GM18951 (cell line): ENCODE results near the gene CAMK2D.

Experiments
- POLR2A ChIP-seq: IDR thresholded peaks from 4 replicates; pipeline ENCODE4 v1.6.1; 2011; ENCODE audit warnings: mild to moderate bottlenecking; ENCODE audit not compliant: insufficient read length, insufficient read depth; ENCODE audit errors: extremely low read depth
- in situ Hi-C: fragments of 300-500 bp; cut with MboI; formaldehyde crosslinking; loops from one replicate; pipeline ENCODE4 v1.12.0; 2022; ENCODE audit warnings: low sequenced_read_pairs, mixed read lengths, inconsistent platforms; ENCODE audit not compliant: unreplicated experiment

CAMK2D gene

DNA sequence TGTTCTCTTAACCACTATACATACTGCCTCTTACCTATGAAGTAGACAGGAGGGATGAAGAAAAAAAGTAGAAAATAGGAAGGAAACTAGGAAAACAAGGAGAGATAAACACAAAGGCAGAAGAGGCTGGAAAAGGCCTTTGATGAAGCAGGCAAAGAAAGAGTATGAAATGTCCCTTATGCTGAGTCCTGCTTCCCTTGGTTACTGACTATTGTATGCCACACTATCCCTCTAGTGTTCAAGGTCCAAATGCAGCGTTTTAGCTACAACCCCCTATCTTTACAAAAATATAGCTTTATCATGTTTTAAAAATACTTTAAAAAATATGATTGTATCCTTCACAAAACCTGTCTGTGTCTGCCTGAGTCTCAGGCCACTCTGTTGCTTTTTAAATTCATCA is 233.1 kb downstream of the CAMK2D start:
- no peak for TF ChIP-seq POLR2A
- in situ Hi-C loops, result no loop called here

- no peak for TF ChIP-seq POLR2A
- in situ Hi-C loops, result no loop called here
These were observed 236.0 kb downstream of the CAMK2D start for GRCh38 chr4:113525521-113525920.

DNA sequence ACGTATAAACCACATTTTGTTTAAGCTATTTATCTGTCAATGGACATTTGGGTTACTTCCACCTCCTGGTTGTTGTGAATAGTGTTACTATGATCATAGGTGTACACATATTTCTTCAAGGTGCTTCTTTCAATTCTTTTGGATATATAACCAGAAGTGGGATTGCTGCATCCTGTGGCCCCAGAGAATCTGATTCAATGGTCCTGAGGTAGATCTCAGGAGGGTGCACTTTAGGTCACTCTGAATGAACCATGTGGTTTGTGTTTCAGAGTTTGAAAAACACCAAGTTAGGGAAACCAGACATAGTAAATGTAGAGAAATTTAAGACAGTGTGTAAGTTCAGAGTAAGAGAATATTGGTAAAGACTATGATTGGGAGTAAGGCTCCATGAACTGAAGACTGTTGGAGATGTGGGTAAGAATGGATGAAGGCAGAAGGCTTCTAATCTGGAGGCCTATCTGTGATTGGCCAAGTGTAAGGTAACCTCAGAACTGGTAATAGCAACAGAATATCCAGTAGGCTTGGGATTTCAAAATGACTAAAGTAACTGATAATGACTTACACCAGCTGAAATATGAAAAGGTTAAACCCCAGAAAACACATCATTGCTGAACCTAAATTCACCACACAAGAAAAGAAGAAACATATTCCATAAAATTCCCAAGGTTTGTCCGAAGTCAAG is 236.9 kb downstream of the CAMK2D start:
- in situ Hi-C loops, result no loop called here
- TF ChIP-seq POLR2A, result no peak

GRCh38 chr4:113524096-113524495 is 237.4 kb downstream of the CAMK2D start:
- in situ Hi-C loops, result no loop called here
- no peak for TF ChIP-seq POLR2A

GRCh38 chr4:113522433-113522832 is 239.1 kb downstream of the CAMK2D start:
- in situ Hi-C loops, result no loop called here
- TF ChIP-seq POLR2A, result no peak

- no peak for TF ChIP-seq POLR2A
- in situ Hi-C loops, result no loop called here
These were observed 248.2 kb downstream of the CAMK2D start for GRCh38 chr4:113513382-113513781.

GRCh38 chr4:113512880-113513279 is 248.7 kb downstream of the CAMK2D start:
- in situ Hi-C loops, result no loop called here
- TF ChIP-seq POLR2A, result no peak

DNA sequence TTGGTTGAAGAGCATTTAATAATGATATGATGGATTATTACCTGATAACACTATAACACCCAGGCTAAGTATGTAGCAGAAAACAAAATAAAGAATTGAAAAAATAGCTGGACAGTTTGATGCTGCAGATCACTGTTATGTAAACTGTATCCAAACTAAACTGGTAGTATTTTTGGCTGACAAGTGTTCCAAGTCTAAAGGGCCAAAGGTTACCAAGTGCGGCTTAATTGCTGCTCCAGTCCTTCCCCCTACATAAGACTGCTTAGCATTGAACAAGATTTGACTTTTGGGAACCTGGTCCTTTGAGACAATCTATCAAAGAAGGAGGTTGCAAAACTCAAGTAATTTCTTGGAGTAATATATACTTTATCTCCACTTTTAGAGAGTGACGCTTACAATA is 249.6 kb downstream of the CAMK2D start:
- in situ Hi-C loops, result no loop called here
- TF ChIP-seq POLR2A, result no peak

DNA sequence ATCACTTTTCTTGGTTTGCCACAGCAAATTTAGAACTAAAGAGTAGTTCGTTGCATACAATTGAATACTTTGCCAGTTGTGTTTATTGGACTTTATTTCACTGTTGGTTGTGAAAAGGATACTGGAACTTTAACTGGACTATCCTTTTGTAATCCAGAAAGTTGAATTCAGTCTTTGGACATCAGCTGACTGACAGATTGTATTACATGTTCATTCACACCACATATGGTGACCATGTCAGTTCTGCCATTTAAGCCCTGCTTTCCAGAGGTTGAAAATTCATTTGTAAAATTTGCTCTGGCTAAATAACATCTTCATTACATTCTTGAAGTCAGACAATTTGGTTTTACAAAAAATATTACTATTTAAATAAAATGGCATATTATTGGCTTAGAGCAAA is 251.7 kb downstream of the CAMK2D start:
- no peak for TF ChIP-seq POLR2A
- in situ Hi-C loops, result no loop called here

DNA sequence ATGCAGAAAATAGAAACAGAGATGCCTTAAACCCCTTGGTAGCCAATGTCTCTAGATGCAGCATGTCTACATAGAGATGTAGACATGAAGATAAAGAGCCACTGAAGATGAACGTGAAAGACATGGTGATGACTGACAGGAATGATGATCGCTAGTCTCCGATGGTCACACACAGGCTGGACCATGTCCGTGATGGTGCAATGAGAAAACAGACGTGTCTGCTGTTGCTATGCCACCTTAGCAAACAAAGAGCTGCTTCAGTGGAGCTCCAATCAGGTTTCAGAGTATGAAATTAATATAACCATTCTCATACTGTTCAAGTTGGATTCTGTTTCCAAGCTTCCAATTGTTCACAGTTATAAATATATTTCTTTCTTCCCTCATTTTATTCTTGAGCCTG is 256.5 kb downstream of the CAMK2D start:
- in situ Hi-C loops, result no loop called here
- no peak for TF ChIP-seq POLR2A

DNA sequence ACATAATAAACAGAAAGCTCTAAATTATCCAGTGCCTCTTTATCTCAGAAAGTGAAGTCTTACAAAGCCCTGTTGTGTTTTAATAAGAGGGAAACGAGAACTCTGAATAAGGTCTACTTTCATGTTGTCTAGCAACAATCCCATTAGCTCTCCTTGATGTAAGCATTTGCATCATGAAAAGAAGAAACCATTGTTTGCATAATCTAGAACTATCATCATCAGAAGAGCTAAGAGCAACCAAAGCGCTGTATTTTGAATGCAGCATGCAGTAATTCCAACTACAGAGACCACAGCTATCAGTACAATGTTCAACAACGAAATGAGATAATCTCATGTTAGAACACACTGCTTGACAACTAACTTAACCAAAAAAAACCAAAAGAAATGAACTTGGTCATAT is 257.1 kb downstream of the CAMK2D start:
- in situ Hi-C loops, result no loop called here

GRCh38 chr4:113503691-113504090 is 257.8 kb downstream of the CAMK2D start:
- TF ChIP-seq POLR2A, result no peak
- in situ Hi-C loops, result no loop called here

More for the DNA sequence above, 257.1 kb downstream of the CAMK2D start:
- no peak for TF ChIP-seq POLR2A

DNA sequence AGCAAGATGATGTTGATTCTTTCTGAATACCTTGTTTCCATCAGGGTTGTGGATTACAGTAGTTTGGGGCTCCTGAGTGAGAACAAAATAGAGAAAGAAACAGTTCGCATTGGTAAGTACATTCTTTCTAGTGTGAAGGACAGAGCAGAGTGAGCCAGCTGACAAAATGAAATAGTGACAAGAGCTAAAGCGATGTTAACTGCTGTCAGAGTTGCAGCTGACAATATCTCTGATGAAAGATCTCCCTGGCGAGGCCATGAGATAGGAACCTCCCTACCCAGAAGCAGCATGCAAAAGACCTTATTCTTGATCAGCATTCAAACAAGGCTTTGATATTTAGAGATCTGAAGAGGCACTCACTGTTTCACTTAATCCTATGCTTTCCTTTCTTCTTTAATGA is 258.6 kb downstream of the CAMK2D start:
- in situ Hi-C loops, result no loop called here
- TF ChIP-seq POLR2A, result no peak

DNA sequence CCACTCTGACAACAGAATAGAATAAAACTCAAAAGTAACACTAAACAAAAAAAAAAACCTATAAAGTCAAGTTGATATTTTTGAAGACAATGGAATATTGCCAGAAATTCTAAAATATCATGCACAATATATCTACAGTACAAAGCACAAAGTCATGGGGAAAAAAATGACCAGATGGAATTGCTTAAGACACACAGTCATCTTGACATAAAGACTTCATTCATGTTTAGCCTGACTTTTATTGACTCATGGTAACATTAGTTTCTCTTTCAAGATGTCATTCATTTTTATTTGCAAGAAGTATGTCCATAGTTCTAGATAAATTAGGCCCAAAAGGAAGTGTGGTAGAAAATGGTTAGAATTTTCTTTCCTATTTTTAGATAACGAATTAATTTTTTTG is 259.1 kb downstream of the CAMK2D start:
- in situ Hi-C loops, result no loop called here
- no peak for TF ChIP-seq POLR2A

GRCh38 chr4:113500424-113500823 is 261.1 kb downstream of the CAMK2D start:
- in situ Hi-C loops, result no loop called here
- no peak for TF ChIP-seq POLR2A
